Neutrophil (primary cell): Measurements from ENCODE around the gene RAP1B.

ENCODE experiments used
- H3K27ac ChIP-seq: fragments of 200-600 bp; sonication (generic); 2 replicates; pipeline ENCODE4 v1.5.1; 2016; ENCODE audit warnings: mild to moderate bottlenecking, moderate library complexity
- H3K27me3 ChIP-seq: fragments of 200-600 bp; sonication (generic); 2 replicates; pipeline ENCODE4 v1.6.0; 2016; ENCODE audit warnings: mild to moderate bottlenecking
- H3K36me3 ChIP-seq: fragments of 200-600 bp; sonication (generic); 2 replicates; pipeline ENCODE4 v1.5.1; 2017
- H3K4me1 ChIP-seq, 2 experiments: fragments of 200-600 bp in 1 of 2; sonication (generic) in 1 of 2; 1 replicate in 1 of 2; 2 replicates in 1 of 2; pipeline versions ENCODE4 v1.5.1 to v1.6.1; 2013 to 2016; ENCODE audit warnings: low read depth in 1 of 2, low read length in 1 of 2, mild to moderate bottlenecking in 1 of 2, moderate library complexity in 1 of 2; ENCODE audit not compliant: control insufficient read depth in 1 of 2, insufficient read depth in 1 of 2
- H3K4me3 ChIP-seq, 2 experiments: fragments of 200-600 bp in 1 of 2; sonication (generic) in 1 of 2; 1 replicate in 1 of 2; 2 replicates in 1 of 2; pipeline ENCODE4 v1.5.1; 2013 to 2016; ENCODE audit warnings: low read depth in 1 of 2, low read length in 1 of 2, mild to moderate bottlenecking in 1 of 2, moderate library complexity in 1 of 2
- H3K9me3 ChIP-seq: fragments of 200-600 bp; sonication (generic); 2 replicates; pipeline ENCODE4 v1.5.1; 2016
- CTCF ChIP-seq: fragments of 200-600 bp; sonication (generic); IDR thresholded peaks from 2 replicates; pipeline ENCODE4 v1.5.1; 2016; ENCODE audit warnings: antibody characterized with exemption

The RAP1B gene

GRCh38 chr12:68572661-68573060, 38.0 kb upstream of the RAP1B start:
- TF ChIP-seq CTCF, result no peak
- no peaks in the 10 kb centered on the region for H3K9me3 ChIP-seq

GRCh38 chr12:68573406-68573805, 37.3 kb upstream of the RAP1B start:
- no peaks in the 10 kb centered on the region for H3K9me3 ChIP-seq
- H3K36me3 ChIP-seq, result no peaks in the 10 kb centered on the region
- no peak overlapping the region for H3K4me3 ChIP-seq
- no peak for TF ChIP-seq CTCF
- H3K27ac ChIP-seq, result no peak overlapping the region
- H3K27me3 ChIP-seq, result no peaks in the 10 kb centered on the region
- H3K4me1 ChIP-seq, result no peaks in the 10 kb centered on the region

More at GRCh38 chr12:68572661-68573060, 38.0 kb upstream of the RAP1B start:
- H3K4me3 ChIP-seq, result no peak overlapping the region
- no peaks in the 10 kb centered on the region for H3K36me3 ChIP-seq
- H3K27me3 ChIP-seq, result no peaks in the 10 kb centered on the region
- no peaks in the 10 kb centered on the region for H3K4me1 ChIP-seq
- H3K27ac ChIP-seq, result no peak overlapping the region

- Histone ChIP-seq H3K36me3 (no peaks in the 10 kb centered on the region), H3K4me3 (no peak overlapping the region), H3K4me1 (no peaks in the 10 kb centered on the region), H3K27me3 (no peaks in the 10 kb centered on the region), H3K27ac (no peak overlapping the region), H3K9me3 (no peaks in the 10 kb centered on the region)
- TF ChIP-seq CTCF, result no peak
These were observed 32.8 kb upstream of the RAP1B start for GRCh38 chr12:68577949-68578348.

- Histone ChIP-seq H3K9me3 (no peaks in the 10 kb centered on the region), H3K27me3 (no peaks in the 10 kb centered on the region), H3K36me3 (no peaks in the 10 kb centered on the region), H3K27ac (no peak overlapping the region), H3K4me1 (no peaks in the 10 kb centered on the region), H3K4me3 (no peak overlapping the region)
- TF ChIP-seq CTCF, result no peak
These were observed 31.9 kb upstream of the RAP1B start for GRCh38 chr12:68578765-68579164.

GRCh38 chr12:68579254-68579653, 31.4 kb upstream of the RAP1B start:
- H3K4me3 ChIP-seq, result no peak overlapping the region
- no peak for TF ChIP-seq CTCF
- no peaks in the 10 kb centered on the region for H3K4me1 ChIP-seq
- no peaks in the 10 kb centered on the region for H3K9me3 ChIP-seq
- no peak overlapping the region for H3K27ac ChIP-seq
- no peaks in the 10 kb centered on the region for H3K27me3 ChIP-seq
- H3K36me3 ChIP-seq, result no peaks in the 10 kb centered on the region

- no peaks in the 10 kb centered on the region for H3K36me3 ChIP-seq
- H3K27me3 ChIP-seq, result no peaks in the 10 kb centered on the region
- no peak for TF ChIP-seq CTCF
- H3K27ac ChIP-seq, result no peak overlapping the region
- H3K4me1 ChIP-seq, result no peaks in the 10 kb centered on the region
- H3K9me3 ChIP-seq, result no peaks in the 10 kb centered on the region
- H3K4me3 ChIP-seq, result no peak overlapping the region
These were observed 29.8 kb upstream of the RAP1B start for GRCh38 chr12:68580911-68581310.
